ENCODE results near the gene SDHB. TPM values are rescaled to one million over a fixed set of nuclear protein-coding genes. Genes with fewer than 3 reads are reported as not detected.

The SDHB gene
- polyA plus RNA-seq, 1 donor (not counting 4 experiments of a cell fraction or from before 2014, with no cell fraction given), result 228 TPM

DNA sequence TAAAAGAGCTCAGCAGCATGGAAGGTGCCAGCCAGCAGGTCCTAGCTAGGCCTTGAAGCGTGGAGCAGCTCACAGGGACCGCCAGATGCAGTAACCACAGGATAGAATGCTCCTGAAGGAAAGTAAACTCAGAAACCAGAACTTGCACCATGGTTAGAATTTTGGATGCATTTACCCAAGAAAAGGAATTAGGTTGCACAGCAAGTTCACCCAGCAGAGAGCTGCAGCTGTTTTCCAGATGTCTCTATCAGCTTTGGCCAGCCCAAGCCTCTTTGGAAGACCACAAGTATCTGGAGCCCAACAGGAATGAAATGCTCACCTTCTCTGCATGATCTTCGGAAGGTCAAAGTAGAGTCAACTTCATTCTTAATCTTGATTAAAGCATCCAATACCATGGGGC is 21.1 kb downstream of the SDHB start:
- H3K4me2 ChIP-seq (ENCODE audit: control insufficient read depth, extremely low read depth, insufficient read depth, low read depth, low read length), result no peak overlapping the region
- H3K9me3 ChIP-seq (ENCODE audit: control insufficient read depth, low read depth, low read length), result no peaks in the 10 kb centered on the region
- H3K27me3 ChIP-seq (ENCODE audit: control insufficient read depth, extremely low read depth, insufficient read depth, low read length), result no peaks in the 10 kb centered on the region
- peaks cover 8% of the 10 kb centered on the region for H3K79me2 ChIP-seq (ENCODE audit: control insufficient read depth, insufficient read depth, low read length)
- FAIRE-seq (no peak), DNase-seq (ENCODE audit: low read depth, low spot score) (no peak)
- TF ChIP-seq CTCF (optimal IDR thresholded peaks at IDR 0.05 in 1 of 3, IDR thresholded peaks at IDR 0.05 in 1 of 3, conservative IDR thresholded peaks at IDR 0.05 in 1 of 3; ENCODE audit: extremely low read depth in 1 of 3, insufficient read depth in 2 of 3, low read length in 3 of 3), result no peak
- no peak for TF ChIP-seq EZH2 (IDR thresholded peaks at IDR 0.05; ENCODE audit: low read length)
- H3K4me3 ChIP-seq (ENCODE audit: control insufficient read depth in 2 of 3, extremely low read depth in 1 of 3, insufficient read depth in 2 of 3, low read depth in 1 of 3, low read length in 3 of 3), result no peak overlapping the region
- no peak overlapping the region for H3K9ac ChIP-seq (ENCODE audit: control insufficient read depth, extremely low read depth, insufficient read depth, low read length)
- peaks cover 16 to 24% of the 10 kb centered on the region in 2 experiments for H3K36me3 ChIP-seq (ENCODE audit: control insufficient read depth in 2 of 2, extremely low read depth in 1 of 2, insufficient read depth in 2 of 2, low read length in 2 of 2)
- no peak overlapping the region for H3K27ac ChIP-seq (ENCODE audit: control insufficient read depth, insufficient read depth, low read length)
- H3K4me1 ChIP-seq (ENCODE audit: control insufficient read depth, extremely low read depth, insufficient read depth, low read length), result no peaks in the 10 kb centered on the region
- H3K9me1 ChIP-seq (ENCODE audit: control insufficient read depth, extremely low read depth, insufficient read depth, low read length), result no peaks in the 10 kb centered on the region
- H4K20me1 ChIP-seq (ENCODE audit: control insufficient read depth, extremely low read depth, insufficient read depth, low read length), result no peaks in the 10 kb centered on the region
- H2AFZ ChIP-seq (ENCODE audit: control insufficient read depth, low read length), result no peak overlapping the region
- dilution Hi-C loops (cut with MboI; ENCODE audit: extremely low pct_ligation_motif_present, low sequenced_read_pairs), result no loop called here

DNA sequence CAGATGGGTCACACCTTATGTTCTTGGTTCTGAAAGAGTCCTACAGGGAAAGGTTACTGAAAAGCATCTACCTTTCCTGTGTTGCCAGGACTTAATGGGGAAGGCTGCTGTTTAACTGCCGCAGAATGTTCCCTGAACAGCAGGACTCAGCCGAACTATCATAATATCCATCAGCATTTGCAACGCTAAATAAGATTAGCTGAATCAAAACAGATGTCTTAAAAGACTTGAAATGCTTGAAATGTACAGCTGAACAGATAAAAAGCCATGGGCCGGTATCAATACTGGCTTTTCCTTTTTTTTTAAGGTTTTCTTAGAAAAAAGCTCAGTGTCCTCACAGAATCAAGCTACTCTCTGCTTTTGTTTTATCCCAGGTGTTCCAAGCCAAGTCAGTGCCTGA is 22.4 kb downstream of the SDHB start:
- H3K27ac ChIP-seq (ENCODE audit: control insufficient read depth, insufficient read depth, low read length), result no peak overlapping the region
- dilution Hi-C loops (cut with MboI; ENCODE audit: extremely low pct_ligation_motif_present, low sequenced_read_pairs), result no loop called here
- no peak overlapping the region for H3K4me2 ChIP-seq (ENCODE audit: control insufficient read depth, extremely low read depth, insufficient read depth, low read depth, low read length)
- H3K9me1 ChIP-seq (ENCODE audit: control insufficient read depth, extremely low read depth, insufficient read depth, low read length), result no peaks in the 10 kb centered on the region
- H3K27me3 ChIP-seq (ENCODE audit: control insufficient read depth, extremely low read depth, insufficient read depth, low read length), result no peaks in the 10 kb centered on the region
- no peak for DNase-seq (ENCODE audit: low read depth, low spot score)
- no peak overlapping the region for H3K9ac ChIP-seq (ENCODE audit: control insufficient read depth, extremely low read depth, insufficient read depth, low read length)
- no peak overlapping the region for H2AFZ ChIP-seq (ENCODE audit: control insufficient read depth, low read length)
- H3K79me2 ChIP-seq (ENCODE audit: control insufficient read depth, insufficient read depth, low read length), result peaks cover 6% of the 10 kb centered on the region
- TF ChIP-seq EZH2 (IDR thresholded peaks at IDR 0.05; ENCODE audit: low read length), result no peak
- H3K9me3 ChIP-seq (ENCODE audit: control insufficient read depth, low read depth, low read length), result no peaks in the 10 kb centered on the region
- H3K36me3 ChIP-seq (ENCODE audit: control insufficient read depth in 2 of 2, extremely low read depth in 1 of 2, insufficient read depth in 2 of 2, low read length in 2 of 2), result peaks cover 27% of the 10 kb centered on the region in 2 experiments
- no peaks in the 10 kb centered on the region for H4K20me1 ChIP-seq (ENCODE audit: control insufficient read depth, extremely low read depth, insufficient read depth, low read length)
- H3K4me3 ChIP-seq (ENCODE audit: control insufficient read depth in 2 of 3, extremely low read depth in 1 of 3, insufficient read depth in 2 of 3, low read depth in 1 of 3, low read length in 3 of 3), result no peak overlapping the region
- no peaks in the 10 kb centered on the region for H3K4me1 ChIP-seq (ENCODE audit: control insufficient read depth, extremely low read depth, insufficient read depth, low read length)
- FAIRE-seq, result no peak

DNA sequence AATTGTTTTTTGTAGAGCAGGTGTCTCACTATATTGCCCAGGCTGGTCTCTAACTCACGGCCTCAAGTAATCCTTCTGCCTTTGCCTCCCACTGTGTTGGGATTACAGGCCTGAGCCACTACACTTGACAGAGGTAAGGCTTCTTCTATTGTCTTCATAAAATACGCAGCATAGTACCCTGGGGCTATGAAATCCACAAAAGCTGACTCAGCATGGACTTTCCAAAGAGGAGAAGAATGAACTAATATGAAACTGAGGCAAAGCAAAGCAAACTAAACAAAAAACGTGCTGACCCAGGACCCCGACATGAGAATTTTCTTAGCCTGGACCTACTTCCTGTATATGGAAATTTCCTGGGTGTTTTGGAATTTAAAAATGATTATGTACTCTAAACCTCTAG is 23.6 kb downstream of the SDHB start:
- no peak overlapping the region for H3K9ac ChIP-seq (ENCODE audit: control insufficient read depth, extremely low read depth, insufficient read depth, low read length)
- TF ChIP-seq EZH2 (IDR thresholded peaks at IDR 0.05; ENCODE audit: low read length) (no peak), CTCF (optimal IDR thresholded peaks at IDR 0.05 in 1 of 3, IDR thresholded peaks at IDR 0.05 in 1 of 3, conservative IDR thresholded peaks at IDR 0.05 in 1 of 3; ENCODE audit: extremely low read depth in 1 of 3, insufficient read depth in 2 of 3, low read length in 3 of 3) (no peak)
- no peak overlapping the region for H2AFZ ChIP-seq (ENCODE audit: control insufficient read depth, low read length)
- no peaks in the 10 kb centered on the region for H3K4me1 ChIP-seq (ENCODE audit: control insufficient read depth, extremely low read depth, insufficient read depth, low read length)
- FAIRE-seq (no peak), DNase-seq (ENCODE audit: low read depth, low spot score) (no peak)
- no peaks in the 10 kb centered on the region for H3K27me3 ChIP-seq (ENCODE audit: control insufficient read depth, extremely low read depth, insufficient read depth, low read length)
- no peaks in the 10 kb centered on the region for H4K20me1 ChIP-seq (ENCODE audit: control insufficient read depth, extremely low read depth, insufficient read depth, low read length)
- H3K79me2 ChIP-seq (ENCODE audit: control insufficient read depth, insufficient read depth, low read length), result peaks cover 2% of the 10 kb centered on the region
- peaks cover 31 to 32% of the 10 kb centered on the region in 2 experiments for H3K36me3 ChIP-seq (ENCODE audit: control insufficient read depth in 2 of 2, extremely low read depth in 1 of 2, insufficient read depth in 2 of 2, low read length in 2 of 2)
- dilution Hi-C loops (cut with MboI; ENCODE audit: extremely low pct_ligation_motif_present, low sequenced_read_pairs), result no loop called here
- H3K27ac ChIP-seq (ENCODE audit: control insufficient read depth, insufficient read depth, low read length), result no peak overlapping the region
- no peaks in the 10 kb centered on the region for H3K9me3 ChIP-seq (ENCODE audit: control insufficient read depth, low read depth, low read length)
- H3K4me2 ChIP-seq (ENCODE audit: control insufficient read depth, extremely low read depth, insufficient read depth, low read depth, low read length), result no peak overlapping the region
- no peak overlapping the region for H3K4me3 ChIP-seq (ENCODE audit: control insufficient read depth in 2 of 3, extremely low read depth in 1 of 3, insufficient read depth in 2 of 3, low read depth in 1 of 3, low read length in 3 of 3)
- H3K9me1 ChIP-seq (ENCODE audit: control insufficient read depth, extremely low read depth, insufficient read depth, low read length), result no peaks in the 10 kb centered on the region

Data from keratinocyte (primary cell).